ENCODE results near the gene MSANTD1. TPM values are rescaled to one million over a fixed set of nuclear protein-coding genes. Genes with fewer than 3 reads are reported as not detected.

The MSANTD1 gene
- total RNA-seq, 1 experiment from 2014 or later: 0.71 TPM

- Histone ChIP-seq H3K27me3 (ENCODE audit: insufficient read depth, low read length) (no peaks in the 10 kb centered on the region), H3K79me2 (ENCODE audit: insufficient read depth, low read length) (no peaks in the 10 kb centered on the region), H4K20me1 (ENCODE audit: insufficient read depth) (no peaks in the 10 kb centered on the region), H3K9me3 (ENCODE audit: control insufficient read depth in 1 of 2, insufficient read depth in 1 of 2, low read depth in 1 of 2, low read length in 2 of 2) (no peaks in the 10 kb centered on the region), H3K36me3 (ENCODE audit: control insufficient read depth in 1 of 2, insufficient read depth in 2 of 2, low read length in 2 of 2) (peaks cover 0 to 3% of the 10 kb centered on the region in 2 experiments; a peak in 1 of 4 replicates), H3K4me1 (ENCODE audit: control insufficient read depth in 1 of 2, insufficient read depth in 2 of 2, low read length in 2 of 2) (no peaks in the 10 kb centered on the region), H3K4me2 (ENCODE audit: low read length) (no peak overlapping the region), H2AFZ (ENCODE audit: low read depth, low read length, poor library complexity, severe bottlenecking) (no peak overlapping the region), H3K9ac (ENCODE audit: low read length) (no peak overlapping the region), H3K4me3 (replicated peaks in 1 of 2; ENCODE audit: low read depth in 1 of 2, low read length in 2 of 2) (no peak overlapping the region), H3K9me2 (ENCODE audit: insufficient read depth) (no peaks in the 10 kb centered on the region), H3K27ac (ENCODE audit: low read depth, low read length) (no peak overlapping the region)
- CTCF ChIA-PET: no interaction called here
- intact Hi-C loops (cut with micrococcal nuclease): no loop called here
- no peak for ATAC-seq
- BruUV-seq (replicated peaks): no TSS peak
- no peak for DNase-seq (ENCODE audit: low read depth, low spot score)
- POLR2A ChIA-PET: no interaction called here
- TF ChIP-seq ZFX (IDR thresholded peaks at IDR 0.05) (no peak), YY1 (IDR thresholded peaks at IDR 0.05; ENCODE audit: extremely low read depth, insufficient replicate concordance, low read depth, low read length) (no peak), EZH2phosphoT487 (IDR thresholded peaks at IDR 0.05; ENCODE audit: borderline replicate concordance) (no peak), SP1 (IDR thresholded peaks at IDR 0.05; ENCODE audit: low read depth) (no peak), POLR2AphosphoS5 (IDR thresholded peaks at IDR 0.05; ENCODE audit: low read depth, low read length) (no peak), TCF7L2 (IDR thresholded peaks at IDR 0.05; ENCODE audit: borderline replicate concordance, extremely low read depth, insufficient read depth, insufficient read length) (no peak), MAX (IDR thresholded peaks at IDR 0.05) (no peak), POLR2A (IDR thresholded peaks at IDR 0.05; ENCODE audit: borderline replicate concordance, extremely low read depth, insufficient read depth, insufficient read length) (no peak), RAD21 (IDR thresholded peaks at IDR 0.05; ENCODE audit: low read depth) (no peak), ZBTB33 (IDR thresholded peaks at IDR 0.05; ENCODE audit: extremely low read depth, insufficient replicate concordance, low read length) (no peak), EZH2 (IDR thresholded peaks at IDR 0.05) (no peak), JUND (IDR thresholded peaks at IDR 0.05) (no peak)
- RAD21 ChIA-PET (ENCODE audit: low non-redundant PET in 1 of 2, low total read pairs in 2 of 2, uncharacterized antibody in 2 of 2, unreplicated experiment in 2 of 2): no interaction called here
Observed at GRCh38 chr4:3199653-3200422, 49.1 kb upstream of the MSANTD1 start.

All from HCT116 (cell line).